SK-N-SH (cell line): ENCODE results near the gene SMCO2. TPM values are rescaled to one million over a fixed set of nuclear protein-coding genes. Genes with fewer than 3 reads are reported as not detected.
A peak's percentile ranks its signal among the peaks of the same experiment; 100 is the strongest.

ENCODE experiments used
- CTCF ChIA-PET: fragments of 300-600, 350-600 bp; formaldehyde crosslinking; extraction: SDS; loops from one replicate; lab custom pipeline; 2021; lab: Yijun Ruan, JAX
- POLR2A ChIA-PET: fragments of 350-600 bp; sonication (Branson Sonifier 250); formaldehyde crosslinking; extraction: SDS; loops from one replicate; lab custom pipeline; 2020; ENCODE audit warnings: antibody characterized with exemption, inconsistent platforms; lab: Yijun Ruan, JAX
- DNase-seq: peaks from one replicate; pipeline ENCODE4 v3.0.0; 2012
- H2AFZ ChIP-seq: fragments of 200-600 bp; sonication (generic); 2 replicates; pipeline ENCODE4 v1.8.1; 2016; ENCODE audit warnings: antibody characterized with exemption, mild to moderate bottlenecking, low read depth
- H3F3A ChIP-seq: fragments of 200-600 bp; sonication (generic); replicated peaks from 2 replicates; pipeline ENCODE3; 2016; ENCODE audit warnings: antibody characterized with exemption, mild to moderate bottlenecking; ENCODE audit not compliant: insufficient read depth
- H3K27ac ChIP-seq, 2 experiments: fragments of 200-500 bp in 1 of 2; fragments of 200-600 bp in 1 of 2; sonication (Bioruptor generic) in 1 of 2; sonication (generic), shearing (Covaris generic) in 1 of 2; 2 replicates each; pipeline versions ENCODE4 v1.5.1 to v1.6.1; 2014 to 2016; ENCODE audit warnings: low read depth in 2 of 2, inconsistent platforms in 1 of 2, low read length in 1 of 2, mild to moderate bottlenecking in 1 of 2, mixed read lengths in 1 of 2
- H3K27me3 ChIP-seq: fragments of 200-600 bp; sonication (generic), shearing (Covaris generic); 2 replicates; pipeline ENCODE4 v1.6.1; 2016; ENCODE audit warnings: mixed run types; ENCODE audit not compliant: insufficient read depth
- H3K36me3 ChIP-seq, 2 experiments: fragments of 200-500 bp in 1 of 2; fragments of 200-600 bp in 1 of 2; sonication (Bioruptor generic) in 1 of 2; sonication (generic) in 1 of 2; replicated peaks in 1 of 2; 2 replicates each; pipeline versions ENCODE3 to v1.5.1; 2014 to 2016; ENCODE audit warnings: low read length in 1 of 2, mild to moderate bottlenecking in 1 of 2; ENCODE audit not compliant: insufficient read depth in 2 of 2, control insufficient read depth in 1 of 2
- H3K4me1 ChIP-seq, 2 experiments: fragments of 200-500 bp in 1 of 2; fragments of 200-600 bp in 1 of 2; sonication (Bioruptor generic) in 1 of 2; sonication (generic), shearing (Covaris generic) in 1 of 2; 2 replicates each; pipeline versions ENCODE4 v1.5.1 to v1.6.1; 2014 to 2016; ENCODE audit warnings: low read depth in 1 of 2, low read length in 1 of 2, mixed run types in 1 of 2; ENCODE audit not compliant: insufficient read depth in 2 of 2, control insufficient read depth in 1 of 2
- H3K4me2 ChIP-seq: fragments of 200-600 bp; sonication (generic), shearing (Covaris generic); 2 replicates; pipeline ENCODE4 v1.6.1; 2017; ENCODE audit warnings: mixed run types
- H3K4me3 ChIP-seq, 2 experiments: fragments of 200-500 bp in 1 of 2; fragments of 200-600 bp in 1 of 2; sonication (Bioruptor generic) in 1 of 2; sonication (generic), shearing (Covaris generic) in 1 of 2; 2 replicates each; pipeline versions ENCODE4 v1.5.1 to v1.8.1; 2014 to 2016; ENCODE audit warnings: low read depth in 2 of 2, inconsistent platforms in 1 of 2, low read length in 1 of 2, mild to moderate bottlenecking in 1 of 2, mixed read lengths in 1 of 2, moderate library complexity in 1 of 2
- H3K79me2 ChIP-seq: fragments of 200-600 bp; sonication (generic); 2 replicates; pipeline ENCODE4 v1.8.1; 2017; ENCODE audit warnings: mild to moderate bottlenecking; ENCODE audit not compliant: insufficient read depth
- H3K9ac ChIP-seq: fragments of 200-600 bp; sonication (generic); 2 replicates; pipeline ENCODE4 v1.6.1; 2017; ENCODE audit warnings: mixed run types
- H3K9me2 ChIP-seq: fragments of 200-600 bp; sonication (generic); 2 replicates; pipeline ENCODE4 v1.6.1; 2017; ENCODE audit warnings: mixed run types
- H3K9me3 ChIP-seq: fragments of 200-600 bp; sonication (generic); 2 replicates; pipeline ENCODE4 v1.6.1; 2017; ENCODE audit warnings: mixed run types, mild to moderate bottlenecking, moderate library complexity
- H4K20me1 ChIP-seq: fragments of 200-600 bp; sonication (generic); 2 replicates; pipeline ENCODE4 v1.6.1; 2017; ENCODE audit warnings: mild to moderate bottlenecking, mixed run types; ENCODE audit not compliant: insufficient read depth
- CHD2 ChIP-seq: fragments of 150-350 bp; IDR thresholded peaks from 2 replicates; pipeline ENCODE4 v1.6.1; 2018; ENCODE audit warnings: low read length; ENCODE audit not compliant: partially characterized antibody
- ELF1 ChIP-seq: IDR thresholded peaks from 2 replicates; pipeline ENCODE4 v1.4.0; 2012
- EP300 ChIP-seq, 2 experiments: IDR thresholded peaks; 2 replicates each; pipeline versions ENCODE4 v1.4.0 to v1.6.1; 2012; ENCODE audit warnings: borderline replicate concordance in 1 of 2, low read depth in 1 of 2, low read length in 1 of 2
- EZH2phosphoT487 ChIP-seq: fragments of 200-600 bp; sonication (generic); IDR thresholded peaks from 2 replicates; pipeline ENCODE4 v1.6.1; 2017; ENCODE audit warnings: low read depth, mixed run types, mild to moderate bottlenecking, antibody characterized with exemption, moderate library complexity, borderline replicate concordance
- FOXJ3 ChIP-seq: sonication (generic); formaldehyde crosslinking; IDR thresholded peaks from 2 replicates; pipeline ENCODE4 v1.5.1; 2020; ENCODE audit warnings: mild to moderate bottlenecking, missing genetic modification reagents
- FOXM1 ChIP-seq: IDR thresholded peaks from 2 replicates; pipeline ENCODE4 v1.4.0; 2012; ENCODE audit warnings: low read depth, mild to moderate bottlenecking
- GABPA ChIP-seq: IDR thresholded peaks from 2 replicates; pipeline ENCODE4 v1.4.0; 2012; ENCODE audit warnings: low read depth, mild to moderate bottlenecking
- MEF2A ChIP-seq: IDR thresholded peaks from 2 replicates; pipeline ENCODE4 v1.4.0; 2012; ENCODE audit warnings: low read depth, borderline replicate concordance
- MXI1 ChIP-seq: IDR thresholded peaks from 2 replicates; pipeline ENCODE4 v1.6.1; 2012; ENCODE audit warnings: mild to moderate bottlenecking, low read depth, low read length, improper control_type of control experiment
- NFIC ChIP-seq: IDR thresholded peaks from 2 replicates; pipeline ENCODE4 v1.4.0; 2012; ENCODE audit warnings: borderline replicate concordance
- NRF1 ChIP-seq: IDR thresholded peaks from 2 replicates; pipeline ENCODE4 v1.6.1; 2012; ENCODE audit warnings: low read depth, mild to moderate bottlenecking, low read length
- POLR2AphosphoS5 ChIP-seq: IDR thresholded peaks from 2 replicates; pipeline ENCODE4 v1.6.1; 2012; ENCODE audit warnings: low read depth, low read length
- RAD21 ChIP-seq: IDR thresholded peaks from 2 replicates; pipeline ENCODE4 v1.6.1; 2012; ENCODE audit warnings: mild to moderate bottlenecking, low read length
- RCOR1 ChIP-seq: fragments of 150-350 bp; IDR thresholded peaks from 2 replicates; pipeline ENCODE4 v1.6.1; 2017; ENCODE audit warnings: antibody characterized with exemption, low read length
- SIN3A ChIP-seq: IDR thresholded peaks from 2 replicates; pipeline ENCODE4 v1.6.1; 2012; ENCODE audit warnings: low read depth, mild to moderate bottlenecking, low read length, moderate library complexity, borderline replicate concordance
- SMC3 ChIP-seq: IDR thresholded peaks from 2 replicates; pipeline ENCODE4 v1.6.1; 2012; ENCODE audit warnings: low read depth, low read length, improper control_type of control experiment
- TEAD4 ChIP-seq: IDR thresholded peaks from 2 replicates; pipeline ENCODE4 v1.4.0; 2012; ENCODE audit warnings: mild to moderate bottlenecking, borderline replicate concordance; ENCODE audit not compliant: insufficient read depth
- YY1 ChIP-seq: IDR thresholded peaks from 2 replicates; pipeline ENCODE4 v1.4.0; 2012; ENCODE audit warnings: low read depth, mild to moderate bottlenecking
- WGBS: methylation state at CpG from one replicate; pipeline ENCODE4 v1.1.6; 2017; ENCODE audit warnings: low lambda C conversion rate; 5-methylcytosine and 5-hydroxymethylcytosine counted together
- polyA plus RNA-seq, 3 experiments: library from polyadenylated mRNA; depleted of rRNA; stranded (reverse); fragments of >200 nt; gene quantifications; 2 replicates each; pipeline ENCODE4 v1.2.3, GENCODE V29; 2012
- TF ChIP-seq, protein P1 (sequence below): fragments of 200-600 bp; sonication (generic); IDR thresholded peaks from 2 replicates; pipeline ENCODE4 v1.6.1; 2017; ENCODE audit warnings: antibody characterized with exemption, mild to moderate bottlenecking, moderate library complexity
- TF ChIP-seq, protein P2 (sequence below): fragments of 150-350 bp; IDR thresholded peaks from 2 replicates; pipeline ENCODE4 v1.6.1; 2017; ENCODE audit warnings: antibody characterized with exemption, low read length, low read depth, borderline replicate concordance
- TF ChIP-seq, protein P3 (sequence below): fragments of 150-350 bp; IDR thresholded peaks from 2 replicates; pipeline ENCODE4 v1.6.1; 2016; ENCODE audit warnings: mild to moderate bottlenecking, low read depth, low read length
- TF ChIP-seq, protein P4 (sequence below): IDR thresholded peaks from 2 replicates; pipeline ENCODE4 v1.4.0; 2012; ENCODE audit warnings: low read depth, borderline replicate concordance

SMCO2 gene
- polyA plus RNA-seq, 1 of the 3 experiments (the other 2 are of a cell fraction): 0.21 TPM

DNA sequence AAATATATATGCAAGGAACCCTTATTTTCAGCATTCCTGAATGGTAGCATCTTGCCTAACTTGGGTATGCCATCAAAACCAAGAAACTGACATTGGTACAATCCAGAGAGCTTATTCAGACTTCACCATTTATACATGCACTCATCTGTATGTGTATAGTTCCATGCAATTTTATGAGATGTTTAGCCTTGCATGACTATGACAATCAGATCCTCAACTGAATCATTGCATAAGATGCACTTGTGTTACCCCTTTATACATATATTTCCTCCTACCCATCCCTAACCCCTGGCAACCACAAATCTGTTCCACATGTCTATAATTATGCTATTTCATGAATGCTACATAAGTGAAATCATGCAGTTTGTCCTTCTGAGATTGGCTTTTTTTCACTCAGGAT is 40.4 kb downstream of the SMCO2 start:
- H4K20me1 ChIP-seq: no peaks in the 10 kb centered on the region
- peaks cover 4% of the 10 kb centered on the region for H3F3A ChIP-seq
- TF ChIP-seq EP300 (IDR thresholded peaks at IDR 0.05; ENCODE audit: borderline replicate concordance in 1 of 2, low read depth in 1 of 2, low read length in 1 of 2) (no peak), POLR2AphosphoS5 (no peak), RAD21 (no peak), YY1 (no peak), CHD2 (no peak), TEAD4 (no peak), NRF1 (no peak), SIN3A (no peak), NFIC (no peak), ELF1 (no peak), GABPA (no peak), MEF2A (no peak), RCOR1 (no peak)
- TF ChIP-seq, protein P1, sequence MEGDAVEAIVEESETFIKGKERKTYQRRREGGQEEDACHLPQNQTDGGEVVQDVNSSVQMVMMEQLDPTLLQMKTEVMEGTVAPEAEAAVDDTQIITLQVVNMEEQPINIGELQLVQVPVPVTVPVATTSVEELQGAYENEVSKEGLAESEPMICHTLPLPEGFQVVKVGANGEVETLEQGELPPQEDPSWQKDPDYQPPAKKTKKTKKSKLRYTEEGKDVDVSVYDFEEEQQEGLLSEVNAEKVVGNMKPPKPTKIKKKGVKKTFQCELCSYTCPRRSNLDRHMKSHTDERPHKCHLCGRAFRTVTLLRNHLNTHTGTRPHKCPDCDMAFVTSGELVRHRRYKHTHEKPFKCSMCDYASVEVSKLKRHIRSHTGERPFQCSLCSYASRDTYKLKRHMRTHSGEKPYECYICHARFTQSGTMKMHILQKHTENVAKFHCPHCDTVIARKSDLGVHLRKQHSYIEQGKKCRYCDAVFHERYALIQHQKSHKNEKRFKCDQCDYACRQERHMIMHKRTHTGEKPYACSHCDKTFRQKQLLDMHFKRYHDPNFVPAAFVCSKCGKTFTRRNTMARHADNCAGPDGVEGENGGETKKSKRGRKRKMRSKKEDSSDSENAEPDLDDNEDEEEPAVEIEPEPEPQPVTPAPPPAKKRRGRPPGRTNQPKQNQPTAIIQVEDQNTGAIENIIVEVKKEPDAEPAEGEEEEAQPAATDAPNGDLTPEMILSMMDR: no peak
- TF ChIP-seq, protein P2, sequence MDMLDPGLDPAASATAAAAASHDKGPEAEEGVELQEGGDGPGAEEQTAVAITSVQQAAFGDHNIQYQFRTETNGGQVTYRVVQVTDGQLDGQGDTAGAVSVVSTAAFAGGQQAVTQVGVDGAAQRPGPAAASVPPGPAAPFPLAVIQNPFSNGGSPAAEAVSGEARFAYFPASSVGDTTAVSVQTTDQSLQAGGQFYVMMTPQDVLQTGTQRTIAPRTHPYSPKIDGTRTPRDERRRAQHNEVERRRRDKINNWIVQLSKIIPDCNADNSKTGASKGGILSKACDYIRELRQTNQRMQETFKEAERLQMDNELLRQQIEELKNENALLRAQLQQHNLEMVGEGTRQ: no peak
- TF ChIP-seq, protein P3, sequence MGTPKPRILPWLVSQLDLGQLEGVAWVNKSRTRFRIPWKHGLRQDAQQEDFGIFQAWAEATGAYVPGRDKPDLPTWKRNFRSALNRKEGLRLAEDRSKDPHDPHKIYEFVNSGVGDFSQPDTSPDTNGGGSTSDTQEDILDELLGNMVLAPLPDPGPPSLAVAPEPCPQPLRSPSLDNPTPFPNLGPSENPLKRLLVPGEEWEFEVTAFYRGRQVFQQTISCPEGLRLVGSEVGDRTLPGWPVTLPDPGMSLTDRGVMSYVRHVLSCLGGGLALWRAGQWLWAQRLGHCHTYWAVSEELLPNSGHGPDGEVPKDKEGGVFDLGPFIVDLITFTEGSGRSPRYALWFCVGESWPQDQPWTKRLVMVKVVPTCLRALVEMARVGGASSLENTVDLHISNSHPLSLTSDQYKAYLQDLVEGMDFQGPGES: no peak
- H3K4me1 ChIP-seq: no peaks in the 10 kb centered on the region
- H3K9me2 ChIP-seq: no peaks in the 10 kb centered on the region
- H3K4me2 ChIP-seq: no peak overlapping the region
- no peaks in the 10 kb centered on the region for H3K79me2 ChIP-seq
- H3K36me3 ChIP-seq: no peaks in the 10 kb centered on the region
- no peaks in the 10 kb centered on the region for H3K27me3 ChIP-seq
- no peak overlapping the region for H2AFZ ChIP-seq
- H3K27ac ChIP-seq: no peak overlapping the region
- CTCF ChIA-PET: no interaction called here
- POLR2A ChIA-PET: no interaction called here
- H3K9me3 ChIP-seq: no peaks in the 10 kb centered on the region
- no peak overlapping the region for H3K4me3 ChIP-seq
- no peak overlapping the region for H3K9ac ChIP-seq
- no peak for DNase-seq

DNA sequence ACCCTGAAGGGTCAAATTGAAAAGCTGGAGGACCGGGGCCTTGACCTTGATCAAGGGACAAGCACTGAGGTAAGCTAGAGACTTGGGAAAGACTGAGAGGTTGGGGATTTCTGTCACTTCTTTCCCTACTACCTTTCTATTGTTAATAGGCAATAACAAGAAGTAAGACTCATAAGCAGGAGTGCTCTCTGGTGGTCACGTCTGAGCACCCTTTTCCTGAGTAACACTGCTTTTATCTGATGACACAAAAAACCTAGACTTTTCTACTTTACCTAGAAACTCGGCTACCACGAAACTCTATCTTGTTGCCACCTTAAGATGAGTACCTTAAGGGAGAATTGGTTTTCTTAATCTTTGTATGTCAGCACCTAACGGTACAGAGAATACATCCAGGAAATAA is 41.9 kb downstream of the SMCO2 start:
- WGBS: 83% methylated on average over 5 of the region's 5 CpGs
- H3K79me2 ChIP-seq: no peaks in the 10 kb centered on the region
- H3K9me2 ChIP-seq: no peaks in the 10 kb centered on the region
- TF ChIP-seq MEF2A: no peak
- TF ChIP-seq RCOR1: no peak
- TF ChIP-seq, protein P2: no peak
- no peak for TF ChIP-seq RAD21
- TF ChIP-seq, protein P4, sequence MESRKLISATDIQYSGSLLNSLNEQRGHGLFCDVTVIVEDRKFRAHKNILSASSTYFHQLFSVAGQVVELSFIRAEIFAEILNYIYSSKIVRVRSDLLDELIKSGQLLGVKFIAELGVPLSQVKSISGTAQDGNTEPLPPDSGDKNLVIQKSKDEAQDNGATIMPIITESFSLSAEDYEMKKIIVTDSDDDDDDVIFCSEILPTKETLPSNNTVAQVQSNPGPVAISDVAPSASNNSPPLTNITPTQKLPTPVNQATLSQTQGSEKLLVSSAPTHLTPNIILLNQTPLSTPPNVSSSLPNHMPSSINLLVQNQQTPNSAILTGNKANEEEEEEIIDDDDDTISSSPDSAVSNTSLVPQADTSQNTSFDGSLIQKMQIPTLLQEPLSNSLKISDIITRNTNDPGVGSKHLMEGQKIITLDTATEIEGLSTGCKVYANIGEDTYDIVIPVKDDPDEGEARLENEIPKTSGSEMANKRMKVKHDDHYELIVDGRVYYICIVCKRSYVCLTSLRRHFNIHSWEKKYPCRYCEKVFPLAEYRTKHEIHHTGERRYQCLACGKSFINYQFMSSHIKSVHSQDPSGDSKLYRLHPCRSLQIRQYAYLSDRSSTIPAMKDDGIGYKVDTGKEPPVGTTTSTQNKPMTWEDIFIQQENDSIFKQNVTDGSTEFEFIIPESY: no peak
- no peak for TF ChIP-seq SMC3
- no peak for TF ChIP-seq FOXM1
- no peak for TF ChIP-seq EZH2phosphoT487
- no peak for TF ChIP-seq MXI1
- TF ChIP-seq FOXJ3: no peak

More for the DNA sequence above, 41.9 kb downstream of the SMCO2 start:
- Histone ChIP-seq H3K36me3 (no peaks in the 10 kb centered on the region), H4K20me1 (no peaks in the 10 kb centered on the region), H3K9ac (no peak overlapping the region), H3K27ac (no peak overlapping the region), H3K4me1 (no peaks in the 10 kb centered on the region), H3F3A (peaks cover 4% of the 10 kb centered on the region), H3K9me3 (no peaks in the 10 kb centered on the region), H3K4me3 (no peak overlapping the region), H3K4me2 (no peak overlapping the region), H3K27me3 (no peaks in the 10 kb centered on the region), H2AFZ (0 out of 2 replicates have a peak overlapping the region, but pooled peaks have one; percentile 33)
- ChIA-PET CTCF (no interaction called here), POLR2A (no interaction called here)
- DNase-seq: no peak
